Activated CD4-positive, alpha-beta T cell treated with anti-CD3 and anti-CD28 coated beads, Interleukin-2, amount 10 ng/mL, durations not matched to agents 7 days and 5 days (primary cell): ENCODE data around the gene SPANXN5. TPM values are rescaled to one million over a fixed set of nuclear protein-coding genes. Genes with fewer than 3 reads are reported as not detected.

Source experiments
- total RNA-seq, 2 experiments: library from RNA; stranded (reverse); gene quantifications; one replicate each; pipeline ENCODE4 v1.2.3, GENCODE V29; 2021

The SPANXN5 gene
- total RNA-seq, 2 experiments from 2014 or later = not detected

Other genes with a start within 250 kb of the SPANXN5 start
- gene SSX7, start 142.5 kb downstream of the SPANXN5 start, total RNA-seq = not detected
- not detected for gene SSX2, start 90.2 kb downstream of the SPANXN5 start, total RNA-seq
- gene SSX2B, start 46.2 kb downstream of the SPANXN5 start, total RNA-seq = not detected
- not detected for gene XAGE5, start 13.9 kb upstream of the SPANXN5 start, total RNA-seq
- gene XAGE3, start 70.7 kb upstream of the SPANXN5 start, total RNA-seq = not detected
- gene FAM156B, start 99.9 kb upstream of the SPANXN5 start, total RNA-seq = 10 to 100 TPM; 12.9 to 15.7 TPM
- gene FAM156A, start 161.1 kb upstream of the SPANXN5 start, total RNA-seq = 10 to 100 TPM; 23.5 to 25.7 TPM